HG03469 (cell line): ENCODE data around the gene RPL38.

ENCODE experiments used
- ATAC-seq: cut with Tn5 transposase; IDR thresholded peaks from one replicate; pipeline ENCODE4 v1.9.1; 2021; ENCODE audit warnings: mild to moderate bottlenecking, moderate library complexity, moderate number of reproducible peaks; ENCODE audit not compliant: unreplicated experiment

RPL38 gene

GRCh38 chr17:74245145-74245831 lies 41.8 kb downstream of the RPL38 start:
- no peak for ATAC-seq

DNA sequence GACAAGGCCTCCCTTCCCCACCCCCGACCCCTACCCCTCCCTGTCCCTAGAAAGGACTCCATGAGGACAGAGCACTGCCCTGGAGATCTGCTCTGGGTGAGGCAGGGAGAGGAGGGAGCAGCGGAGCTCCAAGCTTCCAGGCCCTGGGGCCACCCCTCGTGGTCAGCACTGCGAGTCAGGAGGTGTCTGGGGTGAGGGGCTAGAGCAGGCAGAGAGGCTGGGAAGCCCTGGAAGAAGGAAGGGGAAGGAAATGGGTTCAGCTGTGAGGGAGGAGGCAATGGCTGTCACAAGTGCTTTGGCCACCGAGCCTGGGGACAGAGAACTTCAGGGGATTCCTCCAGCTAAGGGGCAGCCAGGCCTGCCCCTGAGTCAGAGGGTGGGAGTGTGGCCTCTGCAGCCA lies 42.4 kb downstream of the RPL38 start:
- ATAC-seq: no peak

- no peak for ATAC-seq
Measured at GRCh38 chr17:74249590-74250270, 46.3 kb downstream of the RPL38 start.

DNA sequence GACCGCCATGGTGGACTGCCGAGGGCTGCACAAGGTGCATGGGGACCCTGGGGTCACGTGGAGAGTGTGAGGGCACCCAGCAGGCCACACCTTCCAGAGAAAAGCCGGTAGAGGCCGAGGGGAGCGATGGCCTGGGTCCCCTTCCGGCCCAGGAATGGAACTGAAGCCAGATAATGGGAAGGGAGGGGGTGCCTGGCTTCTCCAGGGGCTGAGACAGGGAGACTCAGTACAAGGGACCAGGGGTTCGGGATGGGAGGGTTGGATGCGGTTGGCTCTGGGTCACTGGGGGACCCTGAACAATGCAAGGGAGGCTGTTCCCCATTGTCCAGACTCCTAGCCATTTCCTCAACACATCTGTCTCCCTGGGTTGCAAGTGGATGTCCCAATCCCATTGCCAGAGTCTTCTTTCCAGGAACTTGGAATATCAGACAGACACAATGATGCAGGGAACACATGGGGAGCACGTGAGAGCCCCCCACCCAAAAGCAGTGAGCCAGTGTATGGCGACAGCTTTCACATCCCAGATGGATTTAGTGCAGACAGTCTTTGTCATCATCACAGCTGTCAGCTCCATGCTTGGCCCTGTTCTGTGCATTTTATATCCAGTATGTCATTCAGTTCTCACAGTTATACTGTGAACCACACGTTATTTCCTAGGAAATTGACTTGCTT lies 47.0 kb downstream of the RPL38 start:
- ATAC-seq: no peak

DNA sequence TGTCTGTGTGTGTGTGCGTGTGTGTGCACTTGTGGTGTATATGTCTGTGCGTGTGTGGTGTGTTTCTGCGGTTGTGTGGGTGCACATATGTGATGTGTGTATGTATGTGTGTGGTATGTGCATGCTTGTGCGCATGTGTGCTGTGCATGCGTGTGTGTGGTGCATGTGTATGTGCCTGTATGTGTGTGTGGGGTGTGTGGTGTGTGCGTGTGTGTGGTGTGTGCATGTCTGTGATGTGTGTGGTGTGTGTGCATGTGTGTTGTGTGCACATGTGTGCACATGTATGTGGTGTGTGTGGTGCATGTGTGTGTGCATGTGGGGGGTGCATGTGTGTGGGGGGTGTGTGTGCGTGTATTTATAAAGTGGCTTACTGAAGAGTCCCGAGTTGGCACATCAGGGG lies 47.6 kb downstream of the RPL38 start:
- ATAC-seq: no peak

GRCh38 chr17:74251569-74251968 lies 48.1 kb downstream of the RPL38 start:
- ATAC-seq: no peak

GRCh38 chr17:74252211-74252610 lies 48.7 kb downstream of the RPL38 start:
- no peak for ATAC-seq

DNA sequence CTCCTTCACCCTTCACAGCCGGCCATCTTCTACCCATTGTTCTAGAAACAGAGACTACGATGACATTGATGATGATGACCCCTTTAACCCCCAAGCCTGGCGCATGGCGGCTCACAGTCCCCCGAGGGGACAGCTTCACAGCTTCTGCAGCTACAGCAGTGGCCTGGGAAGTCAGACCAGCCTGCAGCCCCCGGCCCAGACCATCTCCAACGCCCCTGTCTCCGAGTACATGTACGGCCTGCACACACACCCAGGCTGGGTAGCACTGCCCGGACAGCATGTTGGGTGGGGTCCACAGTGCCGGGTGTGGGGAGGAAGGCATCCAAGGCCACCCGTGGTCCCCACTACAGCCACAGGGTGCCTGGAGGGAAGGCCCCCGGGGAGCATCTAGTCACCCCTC lies 49.6 kb downstream of the RPL38 start:
- no peak for ATAC-seq

GRCh38 chr17:74257311-74257710 lies 53.8 kb downstream of the RPL38 start:
- ATAC-seq: no peak

GRCh38 chr17:74259667-74260524 lies 56.4 kb downstream of the RPL38 start:
- no peak for ATAC-seq
